Trophoblast cell (in vitro differentiated cells and primary cell): Measurements from ENCODE around the gene CDH5.
A peak's percentile ranks its signal among the peaks of the same experiment; 100 is the strongest.

Experiments used
- DNase-seq, 2 donors: peaks; one replicate each; pipeline ENCODE4 v3.0.0-alpha.2; 2016
- H2AFZ ChIP-seq: 2 replicates; pipeline ENCODE4 v1.6.1; 2013; ENCODE audit warnings: low read length, moderate library complexity, mild to moderate bottlenecking; ENCODE audit not compliant: insufficient read depth, poor library complexity
- H2AK5ac ChIP-seq: 2 replicates; pipeline ENCODE4 v1.6.1; 2013; ENCODE audit warnings: mild to moderate bottlenecking, low read length
- H2BK120ac ChIP-seq: 2 replicates; pipeline ENCODE4 v1.6.1; 2013; ENCODE audit warnings: low read length, mild to moderate bottlenecking, moderate library complexity; ENCODE audit not compliant: insufficient read depth, poor library complexity
- H2BK12ac ChIP-seq: 2 replicates; pipeline ENCODE4 v1.6.1; 2013; ENCODE audit warnings: mild to moderate bottlenecking, low read length, moderate library complexity
- H2BK5ac ChIP-seq: 2 replicates; pipeline ENCODE4 v1.6.1; 2013; ENCODE audit warnings: low read length, low read depth, moderate library complexity, mild to moderate bottlenecking; ENCODE audit not compliant: poor library complexity
- H3K14ac ChIP-seq: 2 replicates; pipeline ENCODE4 v1.6.1; 2013; ENCODE audit warnings: mild to moderate bottlenecking, low read length
- H3K18ac ChIP-seq: 2 replicates; pipeline ENCODE4 v1.6.1; 2013; ENCODE audit warnings: mild to moderate bottlenecking, low read length
- H3K23ac ChIP-seq: 2 replicates; pipeline ENCODE4 v1.6.1; 2013; ENCODE audit warnings: low read length
- H3K27ac ChIP-seq: 2 replicates; pipeline ENCODE4 v1.5.1; 2013; ENCODE audit warnings: low read depth, mild to moderate bottlenecking, inconsistent platforms, low read length, moderate library complexity
- H3K27me3 ChIP-seq: 2 replicates; pipeline ENCODE4 v1.6.1; 2013; ENCODE audit warnings: inconsistent platforms, mild to moderate bottlenecking, low read length, moderate library complexity; ENCODE audit not compliant: insufficient read depth
- H3K36me3 ChIP-seq, 2 experiments: 1 replicate in 1 of 2; 2 replicates in 1 of 2; pipeline ENCODE4 v1.6.1; 2013; ENCODE audit warnings: low read length in 2 of 2, mild to moderate bottlenecking in 2 of 2, moderate library complexity in 1 of 2; ENCODE audit not compliant: insufficient read depth in 2 of 2, control insufficient read depth in 1 of 2
- H3K4ac ChIP-seq: 2 replicates; pipeline ENCODE4 v1.6.1; 2013; ENCODE audit warnings: low read depth, mild to moderate bottlenecking, low read length, moderate library complexity
- H3K4me1 ChIP-seq, 2 experiments: 1 replicate in 1 of 2; 2 replicates in 1 of 2; pipeline ENCODE4 v1.6.1; 2013; ENCODE audit warnings: low read length in 2 of 2, mild to moderate bottlenecking in 2 of 2, moderate library complexity in 1 of 2; ENCODE audit not compliant: insufficient read depth in 2 of 2, control insufficient read depth in 1 of 2
- H3K4me2 ChIP-seq: 2 replicates; pipeline ENCODE4 v1.6.1; 2013; ENCODE audit warnings: inconsistent platforms, mild to moderate bottlenecking, low read length, moderate library complexity
- H3K4me3 ChIP-seq: 2 replicates; pipeline ENCODE4 v1.5.1; 2013; ENCODE audit warnings: mild to moderate bottlenecking, low read depth, low read length, inconsistent platforms
- H3K79me1 ChIP-seq: one replicate; pipeline ENCODE4 v1.6.1; 2013; ENCODE audit warnings: low read length
- H3K79me2 ChIP-seq: 2 replicates; pipeline ENCODE4 v1.6.1; 2013; ENCODE audit warnings: low read length, mild to moderate bottlenecking; ENCODE audit not compliant: control insufficient read depth, insufficient read depth, poor library complexity
- H3K9ac ChIP-seq: 2 replicates; pipeline ENCODE4 v1.6.1; 2013; ENCODE audit warnings: mild to moderate bottlenecking, low read length
- H3K9me3 ChIP-seq: 2 replicates; pipeline ENCODE4 v1.6.1; 2013; ENCODE audit warnings: low read depth, mild to moderate bottlenecking, control low read depth, inconsistent platforms, low read length; ENCODE audit not compliant: insufficient read depth
- H4K12ac ChIP-seq: 2 replicates; pipeline ENCODE4 v1.6.1; 2013; ENCODE audit warnings: low read depth, mild to moderate bottlenecking, low read length, moderate library complexity
- H4K8ac ChIP-seq: 2 replicates; pipeline ENCODE4 v1.6.1; 2013; ENCODE audit warnings: low read depth, mild to moderate bottlenecking, low read length, moderate library complexity
- H4K91ac ChIP-seq: one replicate; pipeline ENCODE4 v1.6.1; 2013; ENCODE audit warnings: low read depth, mild to moderate bottlenecking, low read length, moderate library complexity
- whole genome bisulfite sequencing: extraction: QIAGEN DNeasy Blood & Tissue Kit; methylation state at CpG from one replicate; pipeline ENCODE4 v1.1.7; 2013; ENCODE audit warnings: missing lambda C conversion rate; ENCODE audit not compliant: insufficient read length, insufficient coverage; ENCODE audit errors: extremely low coverage; 5-methylcytosine and 5-hydroxymethylcytosine counted together

Gene CDH5

DNA sequence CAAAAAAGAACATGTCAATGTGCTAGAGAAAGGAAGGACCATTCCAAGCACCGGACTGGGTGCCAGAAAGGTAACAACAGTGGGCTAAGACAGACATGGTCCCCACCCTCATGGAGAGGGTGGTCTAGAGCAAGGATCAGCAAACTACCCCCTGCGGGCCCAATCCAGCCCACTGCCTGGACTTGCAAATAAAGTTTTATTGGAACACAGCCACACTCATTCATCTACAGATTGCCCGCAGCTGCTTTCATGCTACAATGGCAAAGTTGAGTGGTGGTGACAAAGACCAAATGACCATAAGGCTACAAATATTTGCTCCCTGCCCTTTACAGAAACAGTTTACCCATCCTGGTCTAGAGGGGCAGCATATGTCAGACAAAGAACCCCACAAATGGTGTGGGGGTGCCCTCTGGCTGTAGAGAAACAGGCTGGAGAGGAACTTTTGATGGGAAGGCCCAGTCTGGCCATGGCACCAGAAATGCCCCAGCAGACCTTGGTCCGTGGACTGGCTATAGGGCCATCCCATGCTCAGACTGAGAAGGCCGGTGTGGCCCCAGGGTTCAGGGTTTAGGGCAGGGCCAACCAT is 15.2 kb downstream of the CDH5 start:
- Histone ChIP-seq H3K4me3 (no peak overlapping the region), H3K27me3 (no peaks in the 10 kb centered on the region), H3K79me2 (peaks cover 3% of the 10 kb centered on the region), H3K18ac (peak overlapping the region; percentile 85), H3K79me1 (peaks cover 37% of the 10 kb centered on the region), H3K9ac (no peak overlapping the region), H2BK12ac (peak overlapping the region; percentile 92), H4K91ac (peak overlapping the region; percentile 98), H2BK5ac (peak overlapping the region; percentile 91), H3K4me1 (peaks cover 30 to 40% of the 10 kb centered on the region in 2 experiments), H2AK5ac (peak overlapping the region; percentile 51), H2AFZ (peak overlapping the region; percentile 74), H3K4ac (peak overlapping the region; percentile 7), H3K4me2 (no peak overlapping the region), H2BK120ac (peak overlapping the region; percentile 97), H3K14ac (peak overlapping the region; percentile 86), H3K36me3 (no peaks in the 10 kb centered on the region), H4K8ac (peak overlapping the region; percentile 78), H3K23ac (no peak overlapping the region), H3K27ac (peak overlapping the region; percentile 76), H3K9me3 (peaks cover 2% of the 10 kb centered on the region), H4K12ac (no peak overlapping the region)
- no CpG with 5 or more reads among the region's 5 CpGs for WGBS
- DNase-seq = peak in 1 of 2 donors; percentile 31

DNA sequence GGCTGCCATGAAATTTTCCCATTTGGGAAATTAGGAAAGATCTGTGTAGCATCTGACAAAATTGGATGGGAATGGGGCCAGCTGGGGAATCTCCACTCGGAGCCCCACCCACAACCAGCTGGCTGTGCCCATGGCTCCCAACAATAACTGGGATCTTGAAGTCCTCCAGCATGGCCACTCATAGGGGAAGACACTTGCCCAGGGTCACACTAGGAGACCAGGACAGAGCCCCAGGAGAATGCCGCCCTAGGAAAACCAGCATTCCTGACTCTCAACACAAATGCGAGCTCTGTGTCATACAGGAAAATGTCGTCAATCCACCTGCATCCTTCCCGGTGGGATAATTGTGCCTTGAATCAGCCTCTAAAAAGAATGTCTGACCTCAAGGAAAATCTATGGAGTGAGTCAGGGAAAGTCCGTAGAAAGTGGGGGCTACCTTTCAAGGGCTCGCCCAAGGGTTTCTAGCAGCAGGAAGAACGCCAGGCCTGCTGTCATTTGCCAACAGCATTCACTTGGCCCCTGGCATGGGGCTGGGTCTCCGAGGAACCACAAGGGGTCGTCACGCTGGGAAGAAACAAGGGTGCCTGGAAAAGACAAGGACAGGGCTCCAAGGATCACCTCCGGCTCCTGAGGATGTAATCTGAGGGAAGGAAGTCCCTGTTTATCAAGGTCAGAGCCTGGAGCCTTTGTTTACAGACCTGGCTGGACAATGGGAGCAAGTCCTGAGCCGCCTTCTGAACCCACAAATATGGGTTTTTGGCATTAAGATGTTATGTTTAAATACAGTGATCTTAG is 15.9 kb downstream of the CDH5 start:
- Histone ChIP-seq H3K9ac (no peak overlapping the region), H4K91ac (peak overlapping the region; percentile 98), H3K4me1 (peaks cover 25 to 34% of the 10 kb centered on the region in 2 experiments), H2BK120ac (peak overlapping the region; percentile 97), H3K79me1 (peaks cover 32% of the 10 kb centered on the region), H3K27ac (peak overlapping the region; percentile 95), H2BK5ac (peak overlapping the region; percentile 91), H2AFZ (peak overlapping the region; percentile 74), H3K79me2 (peaks cover 2% of the 10 kb centered on the region), H4K8ac (peak overlapping the region; percentile 78), H3K27me3 (no peaks in the 10 kb centered on the region), H3K4ac (peak overlapping the region; percentile 7), H3K23ac (no peak overlapping the region), H4K12ac (no peak overlapping the region), H3K4me3 (no peak overlapping the region), H2BK12ac (peak overlapping the region; percentile 92), H3K14ac (peak overlapping the region; percentile 86), H3K18ac (peak overlapping the region; percentile 85), H3K9me3 (peaks cover 2% of the 10 kb centered on the region), H2AK5ac (peak overlapping the region; percentile 51), H3K4me2 (peak overlapping the region; percentile 48), H3K36me3 (peaks cover 0 to under 1% of the 10 kb centered on the region in 2 experiments)
- whole genome bisulfite sequencing = no CpG with 5 or more reads among the region's 13 CpGs
- DNase-seq = peak; percentile 98

DNA sequence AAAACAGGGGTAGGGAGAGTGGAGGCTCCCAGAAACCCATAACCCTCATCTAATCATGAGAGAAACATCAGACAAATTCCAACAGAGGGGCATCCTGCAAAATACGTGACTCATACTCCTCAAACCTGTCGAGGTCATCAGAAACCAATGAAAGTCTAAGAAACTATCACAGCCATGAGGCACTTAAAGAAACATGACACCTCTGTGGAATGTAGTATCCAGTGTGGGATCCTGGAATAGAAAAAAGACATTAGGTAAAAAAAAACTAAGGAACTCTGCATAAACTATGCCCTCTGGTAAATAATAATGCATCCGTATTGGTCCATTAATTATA is 16.4 kb downstream of the CDH5 start:
- peak overlapping the region; percentile 68 for H4K91ac ChIP-seq
- peak; percentile 50 to 88 for DNase-seq
- H3K27me3 ChIP-seq = no peaks in the 10 kb centered on the region
- H3K4me3 ChIP-seq = no peak overlapping the region
- no peak overlapping the region for H2AFZ ChIP-seq
- no peak overlapping the region for H4K8ac ChIP-seq
- no peak overlapping the region for H4K12ac ChIP-seq
- H3K36me3 ChIP-seq = peaks cover 0 to 3% of the 10 kb centered on the region in 2 experiments
- H2AK5ac ChIP-seq = no peak overlapping the region
- peak overlapping the region; percentile 73 for H2BK5ac ChIP-seq
- peak overlapping the region; percentile 95 for H3K27ac ChIP-seq
- peaks cover 23 to 32% of the 10 kb centered on the region in 2 experiments for H3K4me1 ChIP-seq
- no peak overlapping the region for H3K18ac ChIP-seq
- H3K9ac ChIP-seq = no peak overlapping the region
- no peak overlapping the region for H3K14ac ChIP-seq
- no peak overlapping the region for H2BK12ac ChIP-seq
- H3K23ac ChIP-seq = no peak overlapping the region
- peak overlapping the region; percentile 27 for H2BK120ac ChIP-seq
- peaks cover 2% of the 10 kb centered on the region for H3K9me3 ChIP-seq
- H3K79me2 ChIP-seq = peaks cover 2% of the 10 kb centered on the region
- peak overlapping the region; percentile 48 for H3K4me2 ChIP-seq
- WGBS = no CpG with 5 or more reads among the region's 3 CpGs
- no peak overlapping the region for H3K4ac ChIP-seq
- H3K79me1 ChIP-seq = peaks cover 28% of the 10 kb centered on the region

DNA sequence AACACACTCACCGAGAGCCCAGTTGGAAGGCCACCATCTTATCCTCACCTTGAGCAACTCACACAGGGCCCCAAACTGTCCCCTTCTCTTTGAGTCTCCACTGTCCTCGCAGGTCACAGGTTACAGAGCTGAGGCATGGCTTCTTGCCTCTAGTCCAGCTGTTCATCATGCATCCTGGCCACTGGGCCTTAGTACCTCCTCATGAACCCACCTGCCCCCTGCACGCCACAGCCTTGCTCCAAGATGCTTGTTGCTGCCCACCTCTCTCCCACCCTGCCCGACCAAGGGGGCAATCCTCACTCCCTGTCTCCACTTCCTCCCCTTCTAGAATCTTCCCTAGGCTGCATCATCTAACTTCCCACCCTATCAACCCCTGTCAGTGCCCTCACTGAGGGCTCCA is 17.1 kb downstream of the CDH5 start:
- peak overlapping the region; percentile 85 for H2AK5ac ChIP-seq

More for the DNA sequence above, 17.1 kb downstream of the CDH5 start:
- Histone ChIP-seq H3K4me1 (peaks cover 21 to 30% of the 10 kb centered on the region in 2 experiments), H3K9me3 (peaks cover 2% of the 10 kb centered on the region), H2BK5ac (peak overlapping the region; percentile 15), H3K27me3 (no peaks in the 10 kb centered on the region), H3K9ac (no peak overlapping the region), H3K4me3 (no peak overlapping the region), H3K18ac (peak overlapping the region; percentile 24), H3K4ac (peak overlapping the region; percentile 22), H2BK12ac (peak overlapping the region; percentile 51), H3K79me2 (peaks cover 2% of the 10 kb centered on the region), H3K23ac (no peak overlapping the region), H3K4me2 (no peak overlapping the region), H3K36me3 (peaks cover 0 to 6% of the 10 kb centered on the region in 2 experiments), H4K8ac (no peak overlapping the region), H3K14ac (peak overlapping the region; percentile 72), H2BK120ac (peak overlapping the region; percentile 71), H3K79me1 (peaks cover 26% of the 10 kb centered on the region), H2AFZ (peak overlapping the region; percentile 5), H4K12ac (peak overlapping the region; percentile 1), H4K91ac (peak overlapping the region; percentile 92), H3K27ac (peak overlapping the region; percentile 22)
- no peak for DNase-seq
- no CpG with 5 or more reads among the region's 4 CpGs for WGBS
